HepG2 (cell line): ENCODE results near the gene LEMD3. TPM values are rescaled to one million over a fixed set of nuclear protein-coding genes. Genes with fewer than 3 reads are reported as not detected.

Source experiments
- ATAC-seq: fragments of 200-7000 bp; cut with Tn5 transposase; 3 replicates; pipeline ENCODE4 v1.9.1; 2020; ENCODE audit warnings: mild to moderate bottlenecking, moderate library complexity
- BruUV-seq: library from RNA; stranded (reverse); fragments of 400-500 nt; replicated peaks from 2 replicates; lab custom pipeline; 2021; lab: Mats Ljungman, UMichigan
- CTCF ChIA-PET: fragments of 300-600 bp; formaldehyde crosslinking; extraction: SDS; loops from one replicate; lab custom pipeline; 2021; ENCODE audit warnings: low total read pairs, inconsistent platforms, low intra/inter-chr PET ratio; lab: Yijun Ruan, JAX
- POLR2A ChIA-PET: fragments of 350-600 bp; sonication (Branson Sonifier 250); formaldehyde crosslinking; loops from one replicate; lab custom pipeline; 2020; ENCODE audit warnings: antibody characterized with exemption, inconsistent platforms; lab: Yijun Ruan, JAX
- DNase-seq: peaks from one replicate; pipeline ENCODE4 v3.0.0-alpha.2; 2015; ENCODE audit warnings: low spot score
- FAIRE-seq: peaks from 3 replicates; lab custom pipeline; 2011; peaks lifted over from hg19 to GRCh38; lab: Jason Lieb, UNC
- H2AFZ ChIP-seq: one replicate; pipeline ENCODE4 v1.6.1; 2011; ENCODE audit warnings: low read length, inconsistent platforms
- H3K27ac ChIP-seq: fragments of 300-600 bp; 3 replicates; pipeline ENCODE4 v1.8.0; 2011; ENCODE audit warnings: mixed run types, mild to moderate bottlenecking, mixed read lengths, low read length, inconsistent platforms; ENCODE audit not compliant: insufficient read depth; ENCODE audit errors: extremely low read length
- H3K27me3 ChIP-seq, 2 experiments: fragments of 200-600 bp in 1 of 2; 2 replicates in 1 of 2; 3 replicates in 1 of 2; pipeline versions ENCODE4 v1.6.0 to v1.8.0; 2011; ENCODE audit warnings: low read length in 2 of 2, mild to moderate bottlenecking in 2 of 2, moderate library complexity in 2 of 2, inconsistent platforms in 1 of 2; ENCODE audit not compliant: insufficient read depth in 2 of 2, control insufficient read depth in 1 of 2
- H3K36me3 ChIP-seq, 2 experiments: fragments of 200-600 bp in 1 of 2; replicated peaks in 1 of 2; 2 replicates in 1 of 2; 3 replicates in 1 of 2; pipeline versions ENCODE4 v1.5.1 to v1.8.0; 2011; ENCODE audit warnings: low read length in 2 of 2, inconsistent platforms in 1 of 2; ENCODE audit not compliant: insufficient read depth in 2 of 2, control insufficient read depth in 1 of 2
- H3K4me1 ChIP-seq: 2 replicates; pipeline ENCODE4 v1.5.1; 2012; ENCODE audit warnings: low read length, inconsistent platforms; ENCODE audit not compliant: insufficient read depth
- H3K4me2 ChIP-seq: 2 replicates; pipeline ENCODE4 v1.6.0; 2011; ENCODE audit warnings: low read depth, low read length, inconsistent platforms
- H3K4me3 ChIP-seq, 3 experiments: fragments of 200-600 bp in 1 of 3; sonication (generic), shearing (Covaris generic) in 1 of 3; replicated peaks in 1 of 3; 2 replicates each; pipeline ENCODE4 v1.5.1; 2011 to 2016; ENCODE audit warnings: low read length in 3 of 3, inconsistent platforms in 2 of 3, low read depth in 2 of 3, mild to moderate bottlenecking in 2 of 3, control low read depth in 1 of 3, mixed read lengths in 1 of 3; ENCODE audit not compliant: insufficient read depth in 1 of 3
- H3K79me2 ChIP-seq: one replicate; pipeline ENCODE4 v1.6.1; 2011; ENCODE audit warnings: low read length, inconsistent platforms; ENCODE audit not compliant: insufficient read depth
- H3K9ac ChIP-seq: 2 replicates; pipeline ENCODE4 v1.6.0; 2011; ENCODE audit warnings: mild to moderate bottlenecking, low read depth, low read length, inconsistent platforms; ENCODE audit not compliant: insufficient read depth
- H3K9me3 ChIP-seq: 2 replicates; pipeline ENCODE4 v1.5.1; 2012; ENCODE audit warnings: mild to moderate bottlenecking, low read length
- H4K20me1 ChIP-seq: 2 replicates; pipeline ENCODE4 v1.6.0; 2011; ENCODE audit warnings: inconsistent platforms, mild to moderate bottlenecking, low read length, moderate library complexity; ENCODE audit not compliant: insufficient read depth
- GZF1 ChIP-seq: sonication (generic); formaldehyde crosslinking; IDR thresholded peaks from 2 replicates; pipeline ENCODE4 v1.5.1; 2020; ENCODE audit warnings: mild to moderate bottlenecking, missing genetic modification reagents
- IKZF4 ChIP-seq: sonication (generic); formaldehyde crosslinking; IDR thresholded peaks from 2 replicates; pipeline ENCODE4 v1.5.1; 2020; ENCODE audit warnings: borderline replicate concordance, mild to moderate bottlenecking, low read depth, missing genetic modification reagents; ENCODE audit errors: not compliant biosample characterization
- KAT7 ChIP-seq: IDR thresholded peaks from 2 replicates; pipeline ENCODE4 v1.6.1; 2018; ENCODE audit warnings: borderline replicate concordance, missing compliant biosample characterization
- MLLT10 ChIP-seq: sonication (generic); formaldehyde crosslinking; IDR thresholded peaks from 2 replicates; pipeline ENCODE4 v1.4.0; 2020; ENCODE audit warnings: missing genetic modification reagents
- MXI1 ChIP-seq: IDR thresholded peaks from 3 replicates; pipeline ENCODE4 v1.6.1; 2012; ENCODE audit warnings: low read depth, low read length, inconsistent platforms, borderline replicate concordance
- RFX5 ChIP-seq: IDR thresholded peaks from 2 replicates; pipeline ENCODE4 v1.6.1; 2011; ENCODE audit warnings: low read depth, low read length, improper control_type of control experiment
- RORA ChIP-seq: sonication (generic); formaldehyde crosslinking; IDR thresholded peaks from 2 replicates; pipeline ENCODE4 v1.5.0; 2020; ENCODE audit warnings: mild to moderate bottlenecking, missing genetic modification reagents, moderate library complexity
- SP5 ChIP-seq: IDR thresholded peaks from 2 replicates; pipeline ENCODE4 v1.6.1; 2016; ENCODE audit warnings: low read depth, borderline replicate concordance
- TARDBP ChIP-seq: sonication (generic); formaldehyde crosslinking; IDR thresholded peaks from 2 replicates; pipeline ENCODE4 v1.8.0; 2022; ENCODE audit warnings: mild to moderate bottlenecking, missing genetic modification reagents
- ZMYM2 ChIP-seq: sonication (generic); formaldehyde crosslinking; IDR thresholded peaks from 2 replicates; pipeline ENCODE4 v1.8.0; 2022; ENCODE audit warnings: mild to moderate bottlenecking, missing genetic modification reagents
- ZMYM4 ChIP-seq: sonication (generic); formaldehyde crosslinking; IDR thresholded peaks from 2 replicates; pipeline ENCODE4 v1.8.1; 2023; ENCODE audit warnings: mild to moderate bottlenecking, missing genetic modification reagents
- WGBS: methylation state at CpG from one replicate; pipeline ENCODE4 v1.1.6; 2017; ENCODE audit warnings: low lambda C conversion rate; 5-methylcytosine and 5-hydroxymethylcytosine counted together
- in situ Hi-C: cut with HindIII; loops from 2 replicates; pipeline ENCODE4 v1.10.0; 2017; ENCODE audit warnings: low pct_unique_long_range_greater_than_20kb; ENCODE audit not compliant: extremely low pct_ligation_motif_present
- intact Hi-C: fragments of 100-400 bp; cut with micrococcal nuclease; formaldehyde crosslinking; loops from one replicate; pipeline ENCODE4 v1.10.0; 2022; ENCODE audit not compliant: unreplicated experiment
- polyA plus RNA-seq, 8 experiments: library from polyadenylated mRNA; depleted of rRNA in 3 of 8; stranded (reverse) in 7 of 8; unstranded in 1 of 8; fragments of >200 nt; fragmentation: Illumina TruSeq in 4 of 8; extraction: Trizol in 4 of 8; gene quantifications; 2 replicates each; pipeline versions ENCODE4 v1.2.1 to v1.2.3, GENCODE V29; 2011 to 2016; ENCODE audit warnings: low read depth in 4 of 8, missing spikeins in 1 of 8, mixed read lengths in 1 of 8; ENCODE audit not compliant: insufficient read depth in 1 of 8
- total RNA-seq, 5 experiments: library from RNA; depleted of rRNA; stranded (reverse); fragments of >200 nt; fragmentation: Illumina TruSeq; extraction: Trizol; gene quantifications; 2 replicates each; pipeline ENCODE4 v1.2.3, GENCODE V29; 2016; ENCODE audit warnings: low read depth in 1 of 5
- TF ChIP-seq, protein P1 (sequence below): sonication (generic); formaldehyde crosslinking; IDR thresholded peaks from 2 replicates; pipeline ENCODE4 v1.9.0; 2022; ENCODE audit warnings: low read depth, missing genetic modification reagents

LEMD3 gene
- total and polyA plus RNA-seq, 2 of the 13 experiments (the other 11 are each of a cell fraction or from before 2014, with no cell fraction given) = 9.3 to 18.7 TPM

DNA sequence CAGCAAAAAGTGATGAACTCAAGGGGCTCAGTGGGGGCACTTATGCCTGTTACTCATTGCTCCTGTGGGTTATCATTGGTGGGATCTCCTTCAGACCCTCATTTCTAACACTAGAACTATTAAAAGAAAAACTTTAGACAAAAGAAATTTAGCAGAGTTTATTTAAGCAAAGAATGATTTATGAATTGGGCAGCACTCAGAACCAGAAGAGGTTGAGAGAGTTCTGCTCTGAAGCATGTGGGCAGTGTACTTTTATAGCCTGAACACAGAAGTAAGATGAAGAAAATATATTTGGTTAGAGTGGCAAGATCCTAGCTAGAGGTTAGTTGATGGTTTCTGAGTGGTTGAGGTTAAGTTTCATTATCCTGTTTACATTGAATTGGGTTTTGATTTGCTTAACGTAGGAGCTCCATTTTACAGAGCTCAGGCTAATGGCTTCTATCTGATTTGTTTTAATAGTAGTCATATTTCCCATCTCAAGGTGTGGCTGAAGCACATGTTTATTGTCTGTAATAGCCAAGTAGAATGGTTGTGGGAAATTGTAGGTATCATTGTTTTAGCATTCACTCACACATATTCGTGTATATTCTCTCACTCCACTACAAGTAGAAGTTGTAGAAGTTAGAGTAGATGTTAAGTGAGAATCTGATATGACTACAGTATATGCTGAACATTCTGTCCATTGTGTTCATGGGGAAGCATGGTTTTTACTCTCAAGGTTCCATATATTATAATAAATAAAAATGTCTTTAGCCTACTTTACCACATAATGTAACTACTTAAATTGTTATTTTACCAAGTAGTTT lies 27.6 kb downstream of the LEMD3 start:
- no TSS peak for BruUV-seq
- WGBS = 96% methylated on average over 2 of the region's 2 CpGs
- no peak for ATAC-seq
- Histone ChIP-seq H3K4me1 (peaks cover 10% of the 10 kb centered on the region), H2AFZ (no peak overlapping the region), H3K4me2 (no peak overlapping the region), H3K79me2 (peaks cover 38% of the 10 kb centered on the region), H3K27me3 (no peaks in the 10 kb centered on the region; a peak in 1 of 5 replicates), H3K9ac (no peak overlapping the region), H3K9me3 (no peaks in the 10 kb centered on the region), H3K36me3 (peaks cover 0 to 5% of the 10 kb centered on the region in 2 experiments; a peak in 1 of 5 replicates), H4K20me1 (0 out of 2 replicates have a peak, but pooled peaks cover 11% of the 10 kb centered on the region), H3K4me3 (no peak overlapping the region), H3K27ac (no peak overlapping the region)
- TF ChIP-seq MXI1 (no peak), RFX5 (no peak), SP5 (CRISPR knock-in tag) (no peak), GZF1 (CRISPR knock-in tag) (no peak), ZMYM2 (CRISPR knock-in tag) (no peak), TARDBP (CRISPR knock-in tag) (no peak), KAT7 (no peak), MLLT10 (CRISPR knock-in tag) (no peak), IKZF4 (CRISPR knock-in tag) (no peak), ZMYM4 (CRISPR knock-in tag) (no peak), RORA (no peak)
- TF ChIP-seq, protein P1, sequence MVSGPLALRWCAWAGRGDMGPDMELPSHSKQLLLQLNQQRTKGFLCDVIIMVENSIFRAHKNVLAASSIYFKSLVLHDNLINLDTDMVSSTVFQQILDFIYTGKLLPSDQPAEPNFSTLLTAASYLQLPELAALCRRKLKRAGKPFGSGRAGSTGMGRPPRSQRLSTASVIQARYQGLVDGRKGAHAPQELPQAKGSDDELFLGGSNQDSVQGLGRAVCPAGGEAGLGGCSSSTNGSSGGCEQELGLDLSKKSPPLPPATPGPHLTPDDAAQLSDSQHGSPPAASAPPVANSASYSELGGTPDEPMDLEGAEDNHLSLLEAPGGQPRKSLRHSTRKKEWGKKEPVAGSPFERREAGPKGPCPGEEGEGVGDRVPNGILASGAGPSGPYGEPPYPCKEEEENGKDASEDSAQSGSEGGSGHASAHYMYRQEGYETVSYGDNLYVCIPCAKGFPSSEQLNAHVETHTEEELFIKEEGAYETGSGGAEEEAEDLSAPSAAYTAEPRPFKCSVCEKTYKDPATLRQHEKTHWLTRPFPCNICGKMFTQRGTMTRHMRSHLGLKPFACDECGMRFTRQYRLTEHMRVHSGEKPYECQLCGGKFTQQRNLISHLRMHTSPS (CRISPR knock-in tag) = no peak
- no peak for DNase-seq
- in situ Hi-C loops (no loop called here), intact Hi-C loops (no loop called here)
- ChIA-PET POLR2A (no interaction called here), CTCF (no interaction called here)
- no peak for FAIRE-seq
